Activated T-helper 1 cell treated with anti-CD3 and anti-CD28 coated beads, Interleukin-12 subunit alpha, Interleukin-12 subunit beta, Interleukin-2, Interleukin-4 antibody, amounts not matched to agents 30 ng/mL and 10 ng/mL and 1 ng/mL, durations not matched to agents 14 hours and 24 hours and 36 hours (primary cell): ENCODE results near the gene AFF1. TPM values are rescaled to one million over a fixed set of nuclear protein-coding genes. Genes with fewer than 3 reads are reported as not detected.

Experiments used
- total RNA-seq: library from RNA; stranded (reverse); gene quantifications from 2 replicates; pipeline ENCODE4 v1.2.3, GENCODE V29; 2022

Gene AFF1
- total RNA-seq, 1 donor from 2014 or later, result 47.0 TPM

Other genes with a start within 250 kb of the AFF1 start
- not detected in 2 replicates for gene SLC10A6, start 85.6 kb upstream of the AFF1 start, total RNA-seq
- gene C4orf36, start 42.6 kb upstream of the AFF1 start, total RNA-seq, result not detected in 2 replicates